ENCODE data around the gene TECPR2. TPM values are rescaled to one million over a fixed set of nuclear protein-coding genes. Genes with fewer than 3 reads are reported as not detected.

Gene TECPR2
- total and polyA plus RNA-seq, 10 donors, result 1.1 to 46.6 (median 26.7) TPM

- Histone ChIP-seq H3K27me3 (replicated peaks in 1 of 7) (no peaks in the 10 kb centered on the region), H3K9me3 (no peaks in the 10 kb centered on the region), H3K4me1 (no peaks in the 10 kb centered on the region), H3K27ac (no peak overlapping the region), H3K4me3 (no peak overlapping the region), H3K36me3 (peaks cover 0 to 98% (median 7%) of the 10 kb centered on the region in 6 donors)
- WGBS, 5 donors, result 71 to 100% (median 95%) methylated on average over 4 of the region's 4 CpGs
- intact Hi-C loops (cut with DNase I; ENCODE audit: low total_unique reads), result no loop called here
- DNase-seq, result no peak
- TF ChIP-seq, protein P1, sequence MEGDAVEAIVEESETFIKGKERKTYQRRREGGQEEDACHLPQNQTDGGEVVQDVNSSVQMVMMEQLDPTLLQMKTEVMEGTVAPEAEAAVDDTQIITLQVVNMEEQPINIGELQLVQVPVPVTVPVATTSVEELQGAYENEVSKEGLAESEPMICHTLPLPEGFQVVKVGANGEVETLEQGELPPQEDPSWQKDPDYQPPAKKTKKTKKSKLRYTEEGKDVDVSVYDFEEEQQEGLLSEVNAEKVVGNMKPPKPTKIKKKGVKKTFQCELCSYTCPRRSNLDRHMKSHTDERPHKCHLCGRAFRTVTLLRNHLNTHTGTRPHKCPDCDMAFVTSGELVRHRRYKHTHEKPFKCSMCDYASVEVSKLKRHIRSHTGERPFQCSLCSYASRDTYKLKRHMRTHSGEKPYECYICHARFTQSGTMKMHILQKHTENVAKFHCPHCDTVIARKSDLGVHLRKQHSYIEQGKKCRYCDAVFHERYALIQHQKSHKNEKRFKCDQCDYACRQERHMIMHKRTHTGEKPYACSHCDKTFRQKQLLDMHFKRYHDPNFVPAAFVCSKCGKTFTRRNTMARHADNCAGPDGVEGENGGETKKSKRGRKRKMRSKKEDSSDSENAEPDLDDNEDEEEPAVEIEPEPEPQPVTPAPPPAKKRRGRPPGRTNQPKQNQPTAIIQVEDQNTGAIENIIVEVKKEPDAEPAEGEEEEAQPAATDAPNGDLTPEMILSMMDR (IDR thresholded peaks at IDR 0.05 in 8 of 11, conservative IDR thresholded peaks at IDR 0.05 in 3 of 11), result no peak
- no peak for TF ChIP-seq POLR2A (IDR thresholded peaks at IDR 0.05)
Observed at GRCh38 chr14:102424520-102424919, 61.8 kb downstream of the TECPR2 start.

GRCh38 chr14:102424923-102425322 lies 62.2 kb downstream of the TECPR2 start:
- Histone ChIP-seq H3K4me3 (no peak overlapping the region), H3K9me3 (no peaks in the 10 kb centered on the region), H3K27ac (no peak overlapping the region), H3K4me1 (no peaks in the 10 kb centered on the region), H3K27me3 (replicated peaks in 1 of 7) (no peaks in the 10 kb centered on the region), H3K36me3 (peaks cover 0 to 98% (median 7%) of the 10 kb centered on the region in 6 donors)
- 95 to 98% (median 97%) methylated on average over 10 of the region's 10 CpGs for WGBS, 5 donors
- intact Hi-C loops (cut with DNase I; ENCODE audit: low total_unique reads), result no loop called here
- no peak for DNase-seq
- TF ChIP-seq POLR2AphosphoS5 (IDR thresholded peaks at IDR 0.05), result no peak
- TF ChIP-seq, protein P1 (IDR thresholded peaks at IDR 0.05 in 8 of 11, conservative IDR thresholded peaks at IDR 0.05 in 3 of 11), result no peak
- TF ChIP-seq POLR2A (IDR thresholded peaks at IDR 0.05), result no peak

DNA sequence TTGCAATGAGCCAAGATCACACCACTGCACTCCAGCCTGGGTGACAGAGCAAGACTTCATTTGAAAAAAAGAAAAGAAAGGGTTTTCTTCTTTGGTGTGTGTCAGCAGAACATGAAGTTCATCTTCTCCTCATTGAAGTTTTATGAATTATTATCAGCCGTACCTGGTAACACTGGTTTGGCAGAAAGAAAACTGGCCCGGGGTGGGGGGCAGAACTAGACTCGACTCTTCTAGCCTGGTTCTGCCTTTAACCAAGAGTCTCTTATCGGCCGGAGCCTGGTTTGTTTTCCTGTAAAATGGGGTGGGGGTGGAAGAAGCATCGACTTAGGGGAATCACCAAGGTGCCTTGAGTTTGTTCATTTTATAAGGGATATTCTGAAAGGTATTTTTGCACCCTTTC lies 64.1 kb downstream of the TECPR2 start:
- DNase-seq, result no peak
- Histone ChIP-seq H3K9me3 (no peaks in the 10 kb centered on the region), H3K27ac (no peak overlapping the region), H3K4me3 (no peak overlapping the region), H3K36me3 (peaks cover 0 to 100% (median 9%) of the 10 kb centered on the region in 6 donors), H3K27me3 (replicated peaks in 1 of 7) (no peaks in the 10 kb centered on the region), H3K4me1 (no peaks in the 10 kb centered on the region)
- TF ChIP-seq, protein P1 (IDR thresholded peaks at IDR 0.05 in 8 of 11, conservative IDR thresholded peaks at IDR 0.05 in 3 of 11), result no peak
- TF ChIP-seq POLR2AphosphoS5 (IDR thresholded peaks at IDR 0.05) (no peak), POLR2A (IDR thresholded peaks at IDR 0.05) (no peak)
- intact Hi-C loops (cut with DNase I; ENCODE audit: low total_unique reads), result no loop called here
- 90 to 97% (median 95%) methylated on average over 6 of the region's 6 CpGs for WGBS, 5 donors

DNA sequence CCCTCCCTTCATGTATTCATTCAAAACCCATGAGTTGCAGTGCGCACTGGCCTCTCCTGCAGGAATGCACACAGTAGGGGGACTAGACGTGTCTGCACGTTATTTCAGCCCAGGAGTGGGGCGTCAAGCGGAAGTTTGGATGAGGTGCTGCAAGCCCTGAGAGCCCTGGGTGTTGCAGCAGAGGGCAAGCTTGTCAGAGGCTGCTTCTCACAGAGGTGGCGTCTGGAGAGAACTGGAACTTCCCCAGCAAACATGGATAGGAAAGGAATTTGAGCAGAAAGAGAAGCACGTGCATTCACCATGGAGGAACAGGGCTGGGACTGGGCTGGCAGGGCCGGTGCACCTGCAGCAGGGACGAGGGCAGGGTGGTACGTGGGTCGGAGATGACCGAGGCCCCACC lies 64.9 kb downstream of the TECPR2 start:
- Histone ChIP-seq H3K4me3 (no peak overlapping the region), H3K27ac (no peak overlapping the region), H3K36me3 (peaks cover 0 to 100% (median 14%) of the 10 kb centered on the region in 6 donors), H3K27me3 (replicated peaks in 1 of 7) (no peaks in the 10 kb centered on the region), H3K4me1 (no peaks in the 10 kb centered on the region), H3K9me3 (no peaks in the 10 kb centered on the region)
- DNase-seq, result no peak
- intact Hi-C loops (cut with DNase I; ENCODE audit: low total_unique reads), result no loop called here
- WGBS, 5 donors, result 94 to 98% (median 95%) methylated on average over 10 to 12 of the region's 12 CpGs
- TF ChIP-seq POLR2AphosphoS5 (IDR thresholded peaks at IDR 0.05) (no peak), POLR2A (IDR thresholded peaks at IDR 0.05) (no peak)
- TF ChIP-seq, protein P1 (IDR thresholded peaks at IDR 0.05 in 8 of 11, conservative IDR thresholded peaks at IDR 0.05 in 3 of 11), result no peak

Measured in spleen (tissue), 11 donors.